ENCODE results near the gene DTHD1. TPM values are rescaled to one million over a fixed set of nuclear protein-coding genes. Genes with fewer than 3 reads are reported as not detected.
A peak's percentile ranks its signal among the peaks of the same experiment; 100 is the strongest.

The DTHD1 gene
- polyA plus RNA-seq, 4 donors: 0.03 TPM; not detected in 3

DNA sequence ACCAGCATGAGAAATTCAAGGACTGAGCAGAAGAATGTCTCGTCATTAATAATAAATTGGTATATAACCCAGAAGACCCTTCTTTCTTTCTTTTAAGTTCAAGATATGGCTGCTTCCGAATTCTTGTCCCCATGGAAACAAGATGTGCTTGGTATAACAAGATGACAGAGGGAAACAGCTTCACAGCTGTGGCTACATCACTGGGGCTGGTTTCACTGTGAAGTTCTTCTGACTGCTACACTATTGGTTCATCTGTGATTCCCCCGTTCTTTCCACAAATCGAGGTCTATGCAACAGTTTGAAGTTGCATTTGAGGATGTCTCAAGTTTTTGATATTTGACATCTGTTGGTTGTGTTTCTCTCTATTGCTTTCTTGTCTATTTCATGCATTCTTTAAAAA, 12.3 kb upstream of the DTHD1 start:
- no peak for DNase-seq (ENCODE audit: low read depth in 4 of 4, low spot score in 2 of 4)

- DNase-seq (ENCODE audit: low read depth in 4 of 4, low spot score in 2 of 4): no peak
These were observed 11.8 kb upstream of the DTHD1 start for GRCh38 chr4:36269533-36270173.

GRCh38 chr4:36273276-36273675, 8.1 kb upstream of the DTHD1 start:
- no peak for DNase-seq (ENCODE audit: low read depth in 4 of 4, low spot score in 2 of 4)

DNA sequence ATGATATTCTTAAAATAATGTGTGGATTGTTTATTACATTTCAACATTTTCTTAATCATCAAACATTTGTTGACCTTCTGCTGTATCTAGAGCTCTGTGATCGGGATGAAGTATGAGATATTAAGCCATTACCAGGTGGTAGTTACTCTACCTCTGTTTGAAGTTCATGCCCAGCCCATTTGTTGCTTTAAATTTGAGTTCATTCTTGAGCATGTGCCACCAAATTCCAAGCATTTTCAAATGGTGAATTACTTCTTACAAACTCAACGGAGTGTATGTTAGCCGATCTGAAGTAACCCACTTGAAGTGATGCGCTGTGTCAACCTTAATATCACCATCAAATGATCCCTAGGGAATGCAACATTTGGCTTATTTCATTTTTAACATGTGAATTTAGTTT, 7.3 kb upstream of the DTHD1 start:
- DNase-seq (ENCODE audit: low read depth in 4 of 4, low spot score in 2 of 4): no peak

GRCh38 chr4:36277533-36277932, 3.9 kb upstream of the DTHD1 start:
- no peak for DNase-seq (ENCODE audit: low read depth in 4 of 4, low spot score in 2 of 4)

DNA sequence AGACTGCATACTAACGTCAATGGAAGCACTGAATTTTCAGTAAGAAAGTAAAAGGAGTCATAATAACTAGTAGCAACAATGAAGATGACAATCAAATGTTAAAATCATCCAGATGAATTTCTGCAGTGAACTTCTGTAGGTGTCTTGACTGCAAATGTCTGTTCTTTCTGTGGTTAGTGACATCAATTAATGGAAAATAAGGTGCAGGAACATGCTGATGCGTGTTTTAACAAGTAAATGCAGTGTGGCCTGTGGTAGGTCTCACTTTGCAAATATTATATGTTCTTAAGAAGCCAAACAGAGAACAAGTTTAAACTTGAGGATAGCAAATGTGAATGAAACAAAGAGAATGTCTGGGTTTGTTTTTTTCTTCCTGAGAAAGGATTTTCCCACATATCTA, 2.6 kb upstream of the DTHD1 start:
- no peak for DNase-seq (ENCODE audit: low read depth in 4 of 4, low spot score in 2 of 4)

- peak in 1 of 4 donors; percentile 7 for DNase-seq (ENCODE audit: low read depth in 4 of 4, low spot score in 2 of 4)
These were observed 861 bp upstream of the DTHD1 start for GRCh38 chr4:36280555-36280954.

GRCh38 chr4:36282503-36283030, 1.2 kb downstream of the DTHD1 start:
- no peak for DNase-seq (ENCODE audit: low read depth in 4 of 4, low spot score in 2 of 4)

DNA sequence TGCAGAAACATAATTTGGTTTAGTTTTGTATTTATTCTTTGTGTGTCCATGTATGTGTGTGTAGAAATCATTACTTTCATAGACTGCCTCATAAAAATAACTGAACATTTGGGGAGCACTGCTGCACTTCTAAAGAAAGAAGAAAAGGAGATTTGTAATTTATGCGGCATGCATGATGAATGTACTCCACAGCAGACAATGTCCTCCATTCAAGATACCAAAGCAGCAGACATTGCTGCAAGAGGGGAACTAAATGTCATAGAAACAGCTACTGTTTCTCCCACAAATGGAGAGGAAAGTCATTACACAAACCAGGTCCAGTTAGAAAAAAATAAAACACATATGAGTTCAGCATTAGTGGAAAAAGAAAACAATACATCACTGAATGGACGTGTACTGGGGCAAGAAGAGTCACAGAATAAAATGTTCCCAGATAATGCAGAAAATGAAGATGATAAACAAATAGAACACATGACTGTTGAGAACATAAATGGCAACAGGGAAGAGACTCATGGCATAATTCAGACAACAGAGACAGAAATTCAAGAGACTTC, 2.6 kb downstream of the DTHD1 start:
- no peak for DNase-seq (ENCODE audit: low read depth in 4 of 4, low spot score in 2 of 4)

GRCh38 chr4:36285784-36286480, 4.5 kb downstream of the DTHD1 start:
- DNase-seq (ENCODE audit: low read depth in 4 of 4, low spot score in 2 of 4): no peak

GRCh38 chr4:36286481-36286871, 5.1 kb downstream of the DTHD1 start:
- DNase-seq (ENCODE audit: low read depth in 4 of 4, low spot score in 2 of 4): no peak

DNA sequence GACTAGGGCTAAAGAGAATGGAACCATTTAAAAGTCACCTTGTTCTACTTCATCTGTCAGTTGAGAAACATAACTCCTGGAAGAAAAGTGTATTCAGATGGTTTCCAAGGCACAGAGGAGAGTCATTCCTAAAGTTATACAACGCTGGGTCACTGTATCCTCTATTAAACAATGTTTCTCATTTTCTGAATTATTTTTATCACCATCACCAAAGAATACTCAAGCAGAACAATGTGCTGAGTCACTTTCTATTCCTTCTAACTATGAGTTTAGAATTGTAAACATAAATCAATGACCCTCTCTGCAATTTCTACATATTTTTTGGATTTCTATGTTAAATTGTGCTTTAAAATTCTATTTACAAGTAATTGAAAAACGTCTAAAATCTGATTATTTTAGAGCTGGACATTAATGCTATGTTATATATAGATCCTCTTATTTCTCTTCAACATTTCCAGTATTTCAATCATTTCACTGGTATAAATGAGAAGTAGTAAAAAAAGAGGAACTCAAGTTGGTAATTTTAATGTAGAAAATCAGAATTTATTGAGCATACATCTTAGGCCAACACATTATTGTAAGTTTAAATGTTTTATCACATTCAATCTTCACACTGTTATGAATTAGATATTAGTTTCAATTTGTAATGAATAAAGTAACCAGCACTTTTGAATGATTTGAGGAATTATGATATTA, 7.5 kb downstream of the DTHD1 start:
- DNase-seq (ENCODE audit: low read depth in 4 of 4, low spot score in 2 of 4): no peak

- DNase-seq (ENCODE audit: low read depth in 4 of 4, low spot score in 2 of 4): no peak
These were observed 9.2 kb downstream of the DTHD1 start for GRCh38 chr4:36290641-36291040.

- DNase-seq (ENCODE audit: low read depth in 4 of 4, low spot score in 2 of 4): no peak
These were observed 11.3 kb downstream of the DTHD1 start for GRCh38 chr4:36292556-36293188.

DNA sequence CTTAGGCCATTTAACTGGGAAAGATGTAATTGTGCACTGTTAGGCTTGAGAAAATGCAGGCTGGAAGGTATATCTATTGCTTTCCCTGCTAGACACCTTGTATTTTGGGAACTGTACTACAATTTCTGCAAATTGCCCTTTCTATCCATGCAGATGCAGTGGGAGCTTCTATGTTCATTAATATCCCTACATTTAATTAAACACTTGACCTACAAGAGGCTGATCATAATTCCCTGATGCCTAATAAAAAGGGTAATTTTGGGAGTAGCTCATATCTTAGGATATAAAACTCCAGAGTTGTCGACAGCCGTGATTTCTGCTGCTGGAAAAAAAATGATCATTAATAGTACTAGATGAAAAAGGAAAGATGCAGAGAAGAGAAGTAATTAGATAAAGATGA, 19.7 kb downstream of the DTHD1 start:
- no peak for DNase-seq (ENCODE audit: low read depth in 4 of 4, low spot score in 2 of 4)

DNA sequence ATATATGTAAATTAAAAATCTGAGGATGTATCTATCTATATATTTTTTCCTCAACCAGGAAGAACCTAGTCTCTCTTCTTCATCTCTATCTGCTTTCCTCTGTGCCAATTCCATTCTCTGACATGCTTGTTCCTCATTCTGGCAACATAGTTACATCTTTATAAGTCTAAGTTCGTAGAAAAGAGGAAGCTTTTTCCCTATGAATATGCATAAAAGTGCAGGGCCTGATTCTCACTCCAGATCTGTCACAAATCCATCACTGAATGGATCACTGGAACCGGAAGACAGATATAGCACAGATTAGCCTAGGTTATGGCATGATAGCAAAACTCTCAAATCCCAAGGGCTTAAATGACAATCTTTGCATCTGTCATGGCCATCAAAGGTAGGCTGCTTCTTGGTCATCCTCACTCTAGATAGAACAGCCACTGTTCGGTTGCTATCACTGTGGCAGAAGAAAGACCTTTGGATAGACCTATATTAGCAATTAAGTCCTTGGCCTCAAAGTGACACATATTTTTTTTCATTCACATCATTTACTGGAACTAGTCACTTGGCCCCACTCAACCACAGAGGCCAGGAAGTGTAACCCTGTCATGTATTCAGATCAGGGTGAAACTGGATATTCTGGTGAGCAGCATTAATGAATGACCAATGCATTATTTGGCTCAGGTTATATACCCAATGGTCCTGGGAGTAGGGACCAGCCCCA, 22.2 kb downstream of the DTHD1 start:
- no peak for DNase-seq (ENCODE audit: low read depth in 4 of 4, low spot score in 2 of 4)

DNA sequence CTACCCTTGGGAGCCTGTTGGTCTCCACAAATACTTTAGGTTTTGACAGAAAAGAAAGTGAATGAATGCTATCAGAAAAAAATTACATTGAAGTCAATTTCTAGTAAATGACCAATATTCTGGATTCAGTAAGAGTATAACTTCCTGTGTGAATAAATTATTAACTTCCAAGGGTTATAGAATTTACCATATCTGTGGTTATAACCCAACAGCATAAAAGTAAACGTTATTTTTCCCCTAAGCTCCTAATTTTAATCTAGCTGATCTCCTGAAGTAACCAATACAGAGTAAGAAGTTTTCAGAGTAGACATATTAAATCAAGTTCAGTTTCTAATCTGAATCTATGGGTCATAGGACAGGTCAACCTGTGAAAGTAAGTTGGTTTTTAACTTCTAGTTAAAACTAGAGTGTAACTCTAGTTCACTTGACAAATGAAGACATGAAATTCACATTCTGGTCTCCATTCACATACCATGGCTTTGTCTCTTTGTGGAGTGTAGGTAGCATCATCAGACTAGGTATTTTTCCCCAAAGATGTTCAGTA, 22.8 kb downstream of the DTHD1 start:
- DNase-seq (ENCODE audit: low read depth in 4 of 4, low spot score in 2 of 4): no peak

DNA sequence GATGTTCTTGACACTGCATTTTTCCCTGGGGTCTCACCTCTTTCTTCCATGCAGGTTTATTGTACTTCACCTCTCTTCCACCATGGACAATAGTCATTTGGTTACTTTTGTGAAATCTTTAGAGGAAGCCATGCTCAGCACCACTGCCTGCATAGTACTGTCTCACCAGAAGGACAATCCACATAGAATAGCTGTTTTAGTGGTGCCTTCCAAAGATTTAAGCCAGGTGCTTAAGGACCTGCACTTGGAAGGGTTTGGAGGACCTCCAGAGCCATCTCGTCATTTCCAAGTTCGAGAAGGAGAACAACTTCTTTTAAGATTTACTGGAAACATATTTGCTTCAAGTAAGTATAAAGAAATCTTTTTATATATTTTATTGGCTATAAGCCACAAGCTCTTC, 26.7 kb downstream of the DTHD1 start:
- no peak for DNase-seq (ENCODE audit: low read depth in 4 of 4, low spot score in 2 of 4)

GRCh38 chr4:36310216-36310615, 28.8 kb downstream of the DTHD1 start:
- no peak for DNase-seq (ENCODE audit: low read depth in 4 of 4, low spot score in 2 of 4)

GRCh38 chr4:36310793-36311192, 29.4 kb downstream of the DTHD1 start:
- DNase-seq (ENCODE audit: low read depth in 4 of 4, low spot score in 2 of 4): no peak

All from left renal cortex interstitium (tissue), 4 donors.